HG03064 (cell line): ENCODE measurements around the gene CFAP65.

Experiments used
- ATAC-seq: cut with Tn5 transposase; IDR thresholded peaks from one replicate; pipeline ENCODE4 v1.9.1; 2021; ENCODE audit warnings: low read depth; ENCODE audit not compliant: unreplicated experiment

The CFAP65 gene

DNA sequence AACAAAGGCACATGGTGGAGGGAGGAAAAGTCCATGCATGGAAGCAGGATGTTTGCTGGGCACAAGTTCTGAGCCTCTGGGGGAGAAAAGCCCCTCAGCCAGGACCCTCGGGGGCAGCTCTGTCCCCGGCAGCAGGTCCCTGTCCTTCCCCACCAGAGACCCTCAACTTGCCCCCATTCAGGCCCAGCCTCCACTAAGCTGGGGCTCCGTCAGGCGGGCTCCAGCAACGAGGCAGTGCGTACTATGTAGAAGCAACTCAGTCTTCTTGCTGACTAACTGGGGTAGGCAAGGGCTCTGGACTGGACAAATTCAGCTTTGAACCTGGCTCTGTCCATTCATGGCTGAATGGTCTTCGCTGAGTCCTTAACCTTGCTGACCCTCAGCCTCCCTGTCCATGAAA is 23.0 kb downstream of the CFAP65 start:
- no peak for ATAC-seq

DNA sequence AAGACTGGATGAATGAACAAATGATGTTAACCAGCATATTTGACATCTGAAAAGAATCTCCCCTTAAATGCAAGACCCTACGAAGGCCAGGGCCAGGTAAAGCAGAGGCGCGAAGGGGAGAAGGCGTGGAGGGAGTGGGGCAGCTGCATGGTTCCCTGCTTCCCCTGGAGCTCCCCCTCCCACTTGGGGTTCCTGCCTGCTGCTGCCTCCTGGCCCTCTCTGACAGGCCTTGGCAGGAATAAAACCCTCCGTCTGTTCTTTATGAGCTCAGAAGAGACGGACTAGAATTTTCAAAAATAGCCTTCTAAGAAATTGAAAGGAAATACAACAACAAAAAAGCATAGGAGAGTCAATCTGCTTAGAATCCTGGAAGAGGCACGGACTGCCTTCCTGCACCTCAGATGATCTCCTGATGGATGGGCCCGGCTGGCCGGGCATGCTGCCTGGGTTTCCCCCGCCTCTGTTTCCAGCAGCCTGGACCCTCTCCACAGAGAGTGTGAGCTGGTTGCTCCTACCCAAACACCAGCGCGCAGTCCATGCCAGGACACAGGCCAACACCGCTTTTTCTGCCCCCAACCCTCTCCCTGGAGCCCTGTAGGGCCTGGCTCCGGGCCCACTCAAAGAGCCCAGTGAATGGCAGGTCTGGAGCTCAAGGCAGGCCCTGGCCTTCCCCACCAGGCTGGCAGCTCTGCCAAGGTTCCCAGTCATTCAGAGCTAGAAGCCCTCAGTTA is 23.9 kb downstream of the CFAP65 start:
- ATAC-seq: no peak

DNA sequence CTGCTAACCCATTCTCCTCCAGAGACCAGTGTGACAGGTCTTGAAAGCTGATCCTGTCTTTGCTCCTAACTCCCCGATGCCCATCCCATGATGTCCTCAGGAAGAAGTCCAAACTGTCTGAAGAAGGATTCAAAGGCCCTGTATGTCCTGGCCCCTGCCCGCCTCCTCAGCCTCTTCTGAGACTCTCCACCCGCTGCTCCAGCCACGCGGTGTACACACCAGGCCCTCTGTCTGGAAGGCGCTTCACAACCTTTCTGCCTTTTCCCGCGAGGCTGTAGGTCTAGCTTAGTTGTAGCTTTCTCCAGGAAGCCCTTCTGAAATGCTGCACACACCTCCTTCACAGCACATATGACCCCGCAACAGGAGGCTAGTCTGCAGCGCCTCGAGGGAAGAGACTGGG is 24.6 kb downstream of the CFAP65 start:
- no peak for ATAC-seq

DNA sequence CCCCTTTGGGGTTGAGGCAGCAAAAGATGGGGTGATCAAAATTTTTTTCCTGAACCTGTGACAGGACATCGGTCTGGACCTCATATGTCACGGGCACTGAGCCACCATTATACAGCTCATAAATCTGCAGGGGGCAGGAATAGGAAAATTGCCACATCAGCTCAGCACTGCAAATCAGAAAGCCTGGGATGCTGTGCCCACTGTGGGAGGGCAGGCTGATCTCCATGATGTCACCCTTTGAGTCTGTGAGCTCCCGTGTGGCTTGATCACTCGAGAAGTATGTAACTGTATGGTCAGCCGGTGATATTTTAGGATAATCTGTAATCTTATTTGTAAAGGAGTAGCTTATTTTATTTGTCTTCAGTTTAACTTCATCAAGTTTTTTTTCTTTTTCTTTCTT is 30.4 kb downstream of the CFAP65 start:
- no peak for ATAC-seq

- ATAC-seq: no peak
These were observed 31.1 kb downstream of the CFAP65 start for GRCh38 chr2:219010162-219010756.

GRCh38 chr2:219009294-219009693 is 32.0 kb downstream of the CFAP65 start:
- no peak for ATAC-seq

- no peak for ATAC-seq
These were observed 37.3 kb downstream of the CFAP65 start for GRCh38 chr2:219003979-219004378.

DNA sequence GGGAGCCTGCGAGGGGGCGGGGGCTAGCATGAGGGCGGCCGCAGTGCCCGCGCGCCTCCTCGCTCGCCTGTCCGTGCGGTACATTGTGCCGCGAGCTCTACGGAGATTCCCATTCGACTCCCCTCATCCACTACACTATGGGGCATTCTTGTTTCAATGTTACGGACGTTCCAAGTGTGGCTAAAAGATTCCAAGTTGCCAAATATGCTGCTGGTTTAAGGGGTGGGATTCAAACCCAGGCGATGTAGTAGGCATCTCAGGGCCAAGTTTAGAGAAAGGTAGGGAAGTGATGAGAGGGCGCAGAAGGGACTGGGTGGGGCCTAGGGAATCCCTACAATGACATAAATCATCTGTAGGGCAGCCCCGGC is 38.1 kb downstream of the CFAP65 start:
- ATAC-seq: no peak

- ATAC-seq: no peak
These were observed 38.7 kb downstream of the CFAP65 start for GRCh38 chr2:219002395-219003266.

- ATAC-seq: no peak
These were observed 39.5 kb downstream of the CFAP65 start for GRCh38 chr2:219001577-219002394.

- ATAC-seq: no peak
These were observed 40.2 kb downstream of the CFAP65 start for GRCh38 chr2:219001100-219001576.

- no peak for ATAC-seq
These were observed 40.8 kb downstream of the CFAP65 start for GRCh38 chr2:219000569-219000960.

GRCh38 chr2:218999881-219000568 is 41.3 kb downstream of the CFAP65 start:
- no peak for ATAC-seq

DNA sequence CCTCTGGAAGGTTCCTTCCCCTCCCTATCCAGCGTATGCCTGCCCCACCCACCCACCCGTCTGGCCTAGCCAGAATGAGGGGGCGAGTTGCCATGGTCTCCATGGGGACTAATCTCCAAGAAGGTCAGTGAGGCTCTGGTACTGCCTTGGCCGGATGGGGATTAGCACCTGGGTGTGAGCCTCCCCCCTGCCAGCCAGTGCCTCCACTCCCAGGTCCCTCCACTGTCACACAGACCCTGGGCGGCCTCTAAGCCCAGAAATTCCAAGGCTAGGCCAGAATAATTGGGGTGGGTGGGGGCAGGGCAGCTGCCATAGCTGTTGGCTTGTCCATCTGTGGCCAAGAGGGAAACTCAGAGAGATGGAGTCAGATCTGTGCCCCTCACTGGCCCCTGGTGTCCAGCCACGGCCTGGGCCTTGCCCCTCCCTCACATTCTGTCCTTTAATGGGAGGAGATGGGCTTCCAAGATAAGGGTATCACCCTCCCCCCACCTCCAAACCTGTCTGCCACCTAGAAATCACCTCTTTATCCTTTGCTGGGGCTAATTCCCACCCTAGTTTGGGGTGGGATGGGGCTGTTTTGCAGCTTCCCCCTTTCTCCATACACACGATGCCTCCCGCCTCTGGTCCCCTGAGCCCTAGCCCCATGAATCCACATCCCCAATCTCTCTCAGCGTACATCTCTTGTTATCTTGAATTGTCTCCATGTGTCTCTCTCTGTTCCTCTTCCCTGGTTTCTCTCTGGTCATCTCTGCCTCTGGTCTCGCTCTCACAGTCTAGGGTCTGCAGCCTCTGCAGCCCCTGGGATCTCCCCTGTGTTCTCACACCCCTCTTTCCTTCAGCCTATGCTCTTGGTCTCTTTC is 42.1 kb downstream of the CFAP65 start:
- ATAC-seq: no peak

GRCh38 chr2:218998414-218999002 is 42.8 kb downstream of the CFAP65 start:
- no peak for ATAC-seq

DNA sequence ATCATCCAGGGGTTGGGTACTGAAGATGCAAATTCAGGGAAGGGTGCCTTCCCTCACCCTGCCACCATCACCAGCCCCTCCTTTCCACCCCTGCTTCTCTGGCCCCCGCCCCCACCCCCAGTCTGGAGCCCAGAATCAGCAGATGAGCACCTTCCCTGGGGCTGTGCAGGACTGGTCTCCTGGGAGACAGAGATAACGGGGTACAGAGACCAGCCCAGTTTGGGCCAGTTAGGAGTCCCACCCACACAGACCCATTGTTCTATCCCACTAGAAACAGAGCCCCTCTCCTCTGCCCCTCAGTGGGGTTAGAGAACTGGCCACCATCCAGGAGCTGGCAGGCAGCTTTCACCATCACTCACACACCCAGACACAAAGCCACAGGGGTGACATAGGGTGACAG is 43.6 kb downstream of the CFAP65 start:
- ATAC-seq: no peak

DNA sequence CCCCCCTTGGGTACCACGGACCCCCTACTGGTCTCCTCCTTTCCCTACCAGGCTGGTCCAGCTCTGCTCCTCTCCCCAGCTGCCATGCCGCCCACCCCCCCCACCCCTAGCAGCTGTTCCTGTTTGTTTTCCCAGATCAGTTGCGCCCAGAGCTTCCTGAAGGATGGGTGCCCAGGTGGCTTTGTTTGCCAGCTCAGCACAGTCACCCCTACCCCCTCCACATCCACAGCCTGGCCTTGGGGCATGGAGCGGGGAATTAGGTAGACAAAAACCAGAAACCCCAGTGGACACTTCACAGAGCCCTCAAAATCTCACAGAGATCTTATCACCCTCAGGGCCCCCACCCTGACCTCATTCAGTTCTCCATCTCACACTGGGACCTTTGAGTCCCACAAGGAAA is 44.4 kb downstream of the CFAP65 start:
- no peak for ATAC-seq

- no peak for ATAC-seq
These were observed 45.2 kb downstream of the CFAP65 start for GRCh38 chr2:218995972-218996711.
